Measurements from ENCODE around the gene NACC1.
A peak's percentile ranks its signal among the peaks of the same experiment; 100 is the strongest.
"Not testable (repeated sequence)": the region's sequence is repeated elsewhere in the genome, so short reads cannot be mapped to it uniquely, and the experiment has no call there.

Gene NACC1

GRCh38 chr19:13172346-13173138 is 54.5 kb downstream of the NACC1 start:
- peak; percentile 79 for DNase-seq

- DNase-seq = no peak
Measured at GRCh38 chr19:13173139-13173737, 55.2 kb downstream of the NACC1 start.

DNA sequence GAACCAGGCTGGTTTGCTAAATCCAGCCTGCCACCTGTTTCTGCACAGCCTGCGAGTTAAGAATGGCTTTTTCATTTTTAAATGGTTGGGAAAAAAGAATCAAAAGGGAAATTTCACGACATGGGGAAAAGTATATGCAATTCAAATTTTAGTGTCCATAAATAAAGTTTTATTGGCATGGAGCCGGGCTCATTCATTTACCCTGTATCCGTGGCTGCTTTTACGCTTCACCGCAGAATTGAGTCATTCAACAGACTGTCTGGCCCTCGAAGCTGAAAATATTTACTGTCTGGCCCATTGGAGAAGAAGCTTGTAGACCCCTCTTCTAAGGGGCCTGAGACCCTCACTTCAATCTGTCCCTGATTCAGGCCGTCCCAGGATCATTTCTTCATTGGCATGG is 58.3 kb downstream of the NACC1 start:
- no peak for DNase-seq

- not testable (repeated sequence) for DNase-seq
Measured at GRCh38 chr19:13177584-13177983, 59.5 kb downstream of the NACC1 start.

DNA sequence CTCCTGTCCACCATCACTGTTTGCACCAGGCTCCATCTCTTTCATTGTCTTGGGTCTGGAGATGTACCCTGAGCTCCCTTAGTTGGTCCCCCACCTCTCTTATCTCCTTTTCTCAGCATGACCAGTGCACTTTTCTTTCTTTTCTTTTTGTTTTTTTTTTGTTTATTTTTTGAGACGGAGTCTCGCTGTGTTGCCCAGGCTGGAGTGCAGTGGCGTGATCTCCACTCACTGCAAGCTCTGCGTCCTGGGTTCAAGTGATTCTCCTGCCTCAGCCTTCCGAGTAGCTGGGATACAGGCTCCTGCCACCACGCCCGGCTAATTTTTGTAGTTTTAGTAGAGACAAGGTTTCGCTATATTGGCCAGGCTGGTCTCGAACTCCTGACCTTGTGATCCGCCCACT is 60.2 kb downstream of the NACC1 start:
- not testable (repeated sequence) for DNase-seq

- no peak for DNase-seq
Measured at GRCh38 chr19:13181747-13182388, 63.8 kb downstream of the NACC1 start.

GRCh38 chr19:13184926-13185325 is 66.9 kb downstream of the NACC1 start:
- DNase-seq = not testable (repeated sequence)

DNA sequence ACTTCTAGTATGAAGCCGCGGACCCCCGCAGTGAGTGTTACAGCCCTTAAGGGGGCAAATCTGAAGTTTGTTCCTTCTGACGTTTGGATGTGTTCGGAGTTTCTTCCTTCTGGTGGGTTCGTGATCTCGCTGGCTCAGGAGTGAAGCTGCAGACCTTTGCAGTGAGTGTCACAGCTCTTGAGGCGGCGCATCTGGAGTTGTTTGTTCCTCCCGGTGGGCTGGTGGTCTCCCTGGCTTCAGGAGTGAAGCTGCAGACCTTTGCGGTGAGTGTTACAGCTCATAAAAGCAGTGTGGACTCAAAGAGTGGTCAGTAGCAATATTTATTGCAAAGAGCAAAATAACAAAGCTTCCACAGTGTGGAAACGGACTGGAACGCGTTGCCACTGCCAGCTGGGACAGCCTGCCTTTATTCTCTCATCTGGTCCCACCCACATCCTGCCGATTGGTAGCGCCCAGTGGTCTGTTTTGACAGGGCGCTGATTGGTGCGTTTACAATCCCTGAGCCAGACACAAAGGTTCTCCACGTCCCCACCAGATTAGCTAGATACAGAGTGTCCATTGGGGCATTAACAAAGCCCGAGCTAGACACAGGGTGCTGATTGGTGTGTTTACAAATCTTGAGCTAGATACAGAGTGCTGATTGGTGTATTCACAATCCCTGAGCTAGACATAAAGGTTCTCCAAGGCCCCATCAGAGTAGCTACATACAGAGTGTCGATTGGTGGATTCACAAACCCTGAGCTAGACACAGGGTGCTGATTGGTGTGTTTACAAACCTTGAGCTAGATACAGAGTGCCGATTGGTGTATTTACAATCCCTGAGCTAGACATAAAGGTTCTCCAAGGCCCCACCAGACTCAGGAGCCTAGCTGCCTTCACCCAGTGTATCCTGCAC is 67.9 kb downstream of the NACC1 start:
- DNase-seq = not testable (repeated sequence)

GRCh38 chr19:13186688-13187087 is 68.6 kb downstream of the NACC1 start:
- not testable (repeated sequence) for DNase-seq

GRCh38 chr19:13187419-13187818 is 69.4 kb downstream of the NACC1 start:
- DNase-seq = no peak

DNA sequence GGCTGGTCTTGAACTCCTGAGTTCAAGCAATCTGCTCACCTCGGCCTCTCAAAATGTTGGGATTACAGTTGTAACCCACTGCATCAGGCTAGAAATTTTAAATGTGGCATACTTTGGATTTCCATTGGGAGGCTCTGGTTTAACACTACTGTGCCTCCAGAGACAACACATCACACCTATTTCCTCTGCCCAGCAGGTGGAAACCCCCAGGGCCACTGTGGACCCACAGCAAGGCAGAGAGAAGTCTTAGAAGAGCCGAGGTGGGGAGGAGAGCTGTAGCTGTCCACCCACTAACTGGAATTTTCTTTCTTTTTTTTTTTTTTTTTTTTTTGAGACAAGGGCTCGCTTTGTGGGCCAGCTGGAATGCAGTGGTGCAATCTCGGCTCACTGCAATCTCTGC is 71.5 kb downstream of the NACC1 start:
- DNase-seq = no peak
